Nephron progenitor cell (in vitro differentiated cells): Measurements from ENCODE around the gene TRIM25.

Experiments
- DNase-seq: peaks from one replicate; pipeline ENCODE4 v3.0.0; 2021
- H3K27ac Mint-ChIP-seq: 2 replicates; pipeline ENCODE4 v1.8.0; 2021; ENCODE audit warnings: mild to moderate bottlenecking, moderate library complexity, mixed read lengths
- H3K27me3 Mint-ChIP-seq: 2 replicates; pipeline ENCODE4 v1.8.0; 2021; ENCODE audit warnings: mild to moderate bottlenecking, low read depth, mixed read lengths; ENCODE audit not compliant: poor library complexity
- H3K36me3 Mint-ChIP-seq: 2 replicates; pipeline ENCODE4 v1.8.0; 2021; ENCODE audit warnings: low read depth, mixed read lengths
- H3K4me1 Mint-ChIP-seq: 2 replicates; pipeline ENCODE4 v1.8.0; 2021; ENCODE audit warnings: mixed read lengths
- H3K4me3 Mint-ChIP-seq: 2 replicates; pipeline ENCODE4 v1.8.0; 2021; ENCODE audit warnings: mild to moderate bottlenecking, moderate library complexity, mixed read lengths
- H3K9me3 Mint-ChIP-seq: 2 replicates; pipeline ENCODE4 v1.8.0; 2021; ENCODE audit warnings: mild to moderate bottlenecking, moderate library complexity, mixed read lengths
- TF ChIP-seq, protein P1 (sequence below): fragments of 200-600 bp; sonication (generic); IDR thresholded peaks from 2 replicates; pipeline ENCODE4 v1.5.0; 2021; ENCODE audit warnings: antibody characterized with exemption

TRIM25 gene

GRCh38 chr17:56929362-56929969, 15.6 kb upstream of the TRIM25 start:
- peaks cover 76% of the 10 kb centered on the region for H3K9me3 Mint-ChIP-seq
- TF ChIP-seq, protein P1, sequence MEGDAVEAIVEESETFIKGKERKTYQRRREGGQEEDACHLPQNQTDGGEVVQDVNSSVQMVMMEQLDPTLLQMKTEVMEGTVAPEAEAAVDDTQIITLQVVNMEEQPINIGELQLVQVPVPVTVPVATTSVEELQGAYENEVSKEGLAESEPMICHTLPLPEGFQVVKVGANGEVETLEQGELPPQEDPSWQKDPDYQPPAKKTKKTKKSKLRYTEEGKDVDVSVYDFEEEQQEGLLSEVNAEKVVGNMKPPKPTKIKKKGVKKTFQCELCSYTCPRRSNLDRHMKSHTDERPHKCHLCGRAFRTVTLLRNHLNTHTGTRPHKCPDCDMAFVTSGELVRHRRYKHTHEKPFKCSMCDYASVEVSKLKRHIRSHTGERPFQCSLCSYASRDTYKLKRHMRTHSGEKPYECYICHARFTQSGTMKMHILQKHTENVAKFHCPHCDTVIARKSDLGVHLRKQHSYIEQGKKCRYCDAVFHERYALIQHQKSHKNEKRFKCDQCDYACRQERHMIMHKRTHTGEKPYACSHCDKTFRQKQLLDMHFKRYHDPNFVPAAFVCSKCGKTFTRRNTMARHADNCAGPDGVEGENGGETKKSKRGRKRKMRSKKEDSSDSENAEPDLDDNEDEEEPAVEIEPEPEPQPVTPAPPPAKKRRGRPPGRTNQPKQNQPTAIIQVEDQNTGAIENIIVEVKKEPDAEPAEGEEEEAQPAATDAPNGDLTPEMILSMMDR = no peak
- peaks cover 45% of the 10 kb centered on the region for H3K36me3 Mint-ChIP-seq
- no peaks in the 10 kb centered on the region for H3K4me1 Mint-ChIP-seq
- H3K27ac Mint-ChIP-seq = no peak overlapping the region
- H3K4me3 Mint-ChIP-seq = no peak overlapping the region
- no peaks in the 10 kb centered on the region for H3K27me3 Mint-ChIP-seq
- no peak for DNase-seq

DNA sequence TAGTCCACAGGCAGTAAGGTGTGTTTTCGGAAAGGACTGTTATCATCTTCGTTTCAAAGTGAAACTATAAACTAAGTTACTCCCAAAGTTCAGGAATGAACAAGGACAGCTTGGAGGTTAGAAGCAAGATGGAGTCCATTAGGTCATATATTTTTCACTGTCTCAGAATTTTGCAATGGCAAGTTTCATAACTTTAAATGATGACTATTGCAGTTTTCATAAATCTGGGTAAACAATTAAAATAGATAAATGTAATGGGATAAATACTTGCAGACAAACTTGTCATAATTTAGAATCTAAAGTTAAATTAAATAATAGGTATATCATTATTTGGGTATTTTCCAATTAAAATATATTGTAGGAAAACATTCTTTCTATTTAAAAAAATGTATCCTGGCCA, 14.7 kb upstream of the TRIM25 start:
- Mint-ChIP-seq H3K27me3 (no peaks in the 10 kb centered on the region), H3K36me3 (peaks cover 36% of the 10 kb centered on the region), H3K4me3 (no peak overlapping the region), H3K9me3 (peaks cover 72% of the 10 kb centered on the region), H3K27ac (no peak overlapping the region), H3K4me1 (no peaks in the 10 kb centered on the region)
- TF ChIP-seq, protein P1 = no peak
- DNase-seq = no peak

GRCh38 chr17:56926704-56927103, 12.9 kb upstream of the TRIM25 start:
- Mint-ChIP-seq H3K27me3 (no peaks in the 10 kb centered on the region), H3K4me1 (no peaks in the 10 kb centered on the region), H3K36me3 (peaks cover 23% of the 10 kb centered on the region), H3K9me3 (peaks cover 58% of the 10 kb centered on the region), H3K4me3 (no peak overlapping the region), H3K27ac (no peak overlapping the region)
- TF ChIP-seq, protein P1 = no peak
- no peak for DNase-seq

- DNase-seq = no peak
- no peak overlapping the region for H3K4me3 Mint-ChIP-seq
- no peak overlapping the region for H3K27ac Mint-ChIP-seq
- TF ChIP-seq, protein P1 = no peak
- H3K4me1 Mint-ChIP-seq = no peaks in the 10 kb centered on the region
- peaks cover 18% of the 10 kb centered on the region for H3K36me3 Mint-ChIP-seq
- H3K9me3 Mint-ChIP-seq = peaks cover 54% of the 10 kb centered on the region
- peaks cover 3% of the 10 kb centered on the region for H3K27me3 Mint-ChIP-seq
Measured at GRCh38 chr17:56926270-56926669, 12.4 kb upstream of the TRIM25 start.

- Mint-ChIP-seq H3K27me3 (peaks cover 3% of the 10 kb centered on the region), H3K36me3 (peaks cover 7% of the 10 kb centered on the region), H3K4me1 (no peaks in the 10 kb centered on the region), H3K9me3 (peaks cover 42% of the 10 kb centered on the region), H3K27ac (no peak overlapping the region), H3K4me3 (no peak overlapping the region)
- TF ChIP-seq, protein P1 = no peak
- no peak for DNase-seq
Measured at GRCh38 chr17:56925088-56925487, 11.2 kb upstream of the TRIM25 start.

GRCh38 chr17:56919717-56920116, 5.9 kb upstream of the TRIM25 start:
- Mint-ChIP-seq H3K36me3 (peaks cover 7% of the 10 kb centered on the region), H3K9me3 (peaks cover 33% of the 10 kb centered on the region), H3K4me1 (peaks cover 13% of the 10 kb centered on the region), H3K27me3 (peaks cover 17% of the 10 kb centered on the region), H3K27ac (no peak overlapping the region), H3K4me3 (no peak overlapping the region)
- TF ChIP-seq, protein P1 = no peak
- DNase-seq = no peak
